Body of pancreas (tissue), 4 donors: Measurements from ENCODE around the gene DNALI1.

Experiments
- POLR2A ChIP-seq, 3 donors: fragments of 450-650 bp; IDR thresholded peaks; one replicate each; pipeline ENCODE4 v1.6.1; 2016; ENCODE audit warnings: antibody characterized with exemption in 3 of 3, mild to moderate bottlenecking in 2 of 3
- TF ChIP-seq, protein P1 (sequence below), 7 experiments: fragments of 450-650 bp in 4 of 7; fragments of 200-600 bp in 3 of 7; sonication (generic) in 3 of 7; IDR thresholded peaks; one replicate each; pipeline ENCODE4 v1.5.1; 2016 to 2019; ENCODE audit warnings: antibody characterized with exemption in 7 of 7

DNA sequence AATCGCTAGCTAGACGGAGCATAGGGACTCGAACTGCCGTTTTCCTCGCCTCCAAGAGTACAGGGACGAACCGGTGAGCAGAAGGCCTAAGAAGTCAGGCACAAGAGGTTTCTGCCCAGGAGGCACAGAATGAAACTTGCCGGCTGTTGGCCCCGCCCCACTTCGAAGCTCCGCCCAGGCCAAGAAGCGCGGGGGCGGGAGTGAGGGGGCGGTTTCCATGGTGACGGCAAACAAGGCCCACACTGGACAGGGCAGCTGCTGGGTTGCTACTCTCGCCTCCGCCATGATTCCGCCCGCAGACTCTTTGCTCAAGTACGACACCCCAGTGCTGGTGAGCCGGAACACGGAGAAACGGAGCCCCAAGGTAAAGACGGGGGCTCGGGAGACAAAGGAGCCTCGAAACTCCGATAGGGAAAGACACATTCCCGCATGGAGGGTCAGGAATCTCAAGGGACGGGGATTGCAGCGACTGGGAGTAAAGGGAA is at the start of gene DNALI1:
- peak; percentile 35 to 78 (median 56) for TF ChIP-seq POLR2A (IDR thresholded peaks at IDR 0.05)
- TF ChIP-seq, protein P1, sequence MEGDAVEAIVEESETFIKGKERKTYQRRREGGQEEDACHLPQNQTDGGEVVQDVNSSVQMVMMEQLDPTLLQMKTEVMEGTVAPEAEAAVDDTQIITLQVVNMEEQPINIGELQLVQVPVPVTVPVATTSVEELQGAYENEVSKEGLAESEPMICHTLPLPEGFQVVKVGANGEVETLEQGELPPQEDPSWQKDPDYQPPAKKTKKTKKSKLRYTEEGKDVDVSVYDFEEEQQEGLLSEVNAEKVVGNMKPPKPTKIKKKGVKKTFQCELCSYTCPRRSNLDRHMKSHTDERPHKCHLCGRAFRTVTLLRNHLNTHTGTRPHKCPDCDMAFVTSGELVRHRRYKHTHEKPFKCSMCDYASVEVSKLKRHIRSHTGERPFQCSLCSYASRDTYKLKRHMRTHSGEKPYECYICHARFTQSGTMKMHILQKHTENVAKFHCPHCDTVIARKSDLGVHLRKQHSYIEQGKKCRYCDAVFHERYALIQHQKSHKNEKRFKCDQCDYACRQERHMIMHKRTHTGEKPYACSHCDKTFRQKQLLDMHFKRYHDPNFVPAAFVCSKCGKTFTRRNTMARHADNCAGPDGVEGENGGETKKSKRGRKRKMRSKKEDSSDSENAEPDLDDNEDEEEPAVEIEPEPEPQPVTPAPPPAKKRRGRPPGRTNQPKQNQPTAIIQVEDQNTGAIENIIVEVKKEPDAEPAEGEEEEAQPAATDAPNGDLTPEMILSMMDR (IDR thresholded peaks at IDR 0.05) = no peak
